Nephron (organoid): ENCODE data around the gene RBP3.

Source experiments
- H3K27ac Mint-ChIP-seq, 3 experiments: 2 replicates each; pipeline ENCODE4 v1.8.0; 2020; ENCODE audit warnings: mixed read lengths in 3 of 3, mild to moderate bottlenecking in 2 of 3, moderate library complexity in 1 of 3
- H3K27me3 Mint-ChIP-seq: 2 replicates; pipeline ENCODE4 v1.8.0; 2021; ENCODE audit warnings: low read depth, mild to moderate bottlenecking, moderate library complexity, mixed read lengths
- H3K36me3 Mint-ChIP-seq: 2 replicates; pipeline ENCODE4 v1.8.0; 2020; ENCODE audit warnings: low read depth, mixed read lengths
- H3K4me1 Mint-ChIP-seq: 2 replicates; pipeline ENCODE4 v1.8.0; 2020; ENCODE audit warnings: mixed read lengths
- H3K4me3 Mint-ChIP-seq, 3 experiments: 2 replicates each; pipeline ENCODE4 v1.8.0; 2020; ENCODE audit warnings: mild to moderate bottlenecking in 3 of 3, mixed read lengths in 3 of 3, moderate library complexity in 2 of 3
- H3K9me3 Mint-ChIP-seq: 2 replicates; pipeline ENCODE4 v1.8.0; 2020; ENCODE audit warnings: mixed read lengths
- CTCF ChIP-seq, 3 experiments: fragments of 200-600 bp; sonication (generic); IDR thresholded peaks; one replicate each; pipeline ENCODE4 v1.5.0; 2021; ENCODE audit warnings: antibody characterized with exemption in 3 of 3; ENCODE audit not compliant: unreplicated experiment in 3 of 3

Gene RBP3

GRCh38 chr10:47370878-47371277 lies 22.7 kb downstream of the RBP3 start:
- TF ChIP-seq CTCF (IDR thresholded peaks at IDR 0.05; ENCODE audit: unreplicated experiment in 3 of 3) = no peak
- Mint-ChIP-seq H3K9me3 (no peaks in the 10 kb centered on the region), H3K27ac (peak overlapping the region in 1 of 3 experiments; percentile 82), H3K4me1 (peaks cover 26% of the 10 kb centered on the region), H3K4me3 (no peak overlapping the region), H3K36me3 (no peaks in the 10 kb centered on the region), H3K27me3 (peaks cover 18% of the 10 kb centered on the region)

- Mint-ChIP-seq H3K4me1 (peaks cover 31% of the 10 kb centered on the region), H3K27ac (peak overlapping the region in 2 of 3 experiments; percentile 55 to 63)
- no peak for TF ChIP-seq CTCF (IDR thresholded peaks at IDR 0.05; ENCODE audit: unreplicated experiment in 3 of 3)
Observed at GRCh38 chr10:47371629-47372485, 23.7 kb downstream of the RBP3 start.

GRCh38 chr10:47372726-47373125 lies 24.6 kb downstream of the RBP3 start:
- no peak overlapping the region for H3K4me3 Mint-ChIP-seq
- H3K9me3 Mint-ChIP-seq = peaks cover 2% of the 10 kb centered on the region
- H3K27me3 Mint-ChIP-seq = peaks cover 24% of the 10 kb centered on the region
- TF ChIP-seq CTCF (IDR thresholded peaks at IDR 0.05; ENCODE audit: unreplicated experiment in 3 of 3) = no peak
- H3K36me3 Mint-ChIP-seq = no peaks in the 10 kb centered on the region
- peaks cover 40% of the 10 kb centered on the region for H3K4me1 Mint-ChIP-seq
- H3K27ac Mint-ChIP-seq = no peak overlapping the region

More at GRCh38 chr10:47371629-47372485, 23.7 kb downstream of the RBP3 start:
- no peak overlapping the region for H3K4me3 Mint-ChIP-seq
- H3K27me3 Mint-ChIP-seq = peaks cover 20% of the 10 kb centered on the region
- no peaks in the 10 kb centered on the region for H3K9me3 Mint-ChIP-seq
- no peaks in the 10 kb centered on the region for H3K36me3 Mint-ChIP-seq

- Mint-ChIP-seq H3K9me3 (peaks cover 2% of the 10 kb centered on the region), H3K4me3 (no peak overlapping the region), H3K4me1 (peaks cover 53% of the 10 kb centered on the region), H3K36me3 (no peaks in the 10 kb centered on the region), H3K27ac (peak overlapping the region in 2 of 3 experiments; percentile 36 to 42), H3K27me3 (peaks cover 34% of the 10 kb centered on the region)
- no peak for TF ChIP-seq CTCF (IDR thresholded peaks at IDR 0.05; ENCODE audit: unreplicated experiment in 3 of 3)
Observed at GRCh38 chr10:47374611-47375536, 26.7 kb downstream of the RBP3 start.

- Mint-ChIP-seq H3K4me1 (peaks cover 54% of the 10 kb centered on the region), H3K36me3 (no peaks in the 10 kb centered on the region), H3K27ac (peak overlapping the region in 1 of 3 experiments; percentile 9), H3K9me3 (peaks cover 2% of the 10 kb centered on the region), H3K27me3 (peaks cover 47% of the 10 kb centered on the region), H3K4me3 (no peak overlapping the region)
- no peak for TF ChIP-seq CTCF (IDR thresholded peaks at IDR 0.05; ENCODE audit: unreplicated experiment in 3 of 3)
Observed at GRCh38 chr10:47376522-47377220, 28.5 kb downstream of the RBP3 start.
